HepG2 (cell line): Measurements from ENCODE around the gene SYT7. TPM values are rescaled to one million over a fixed set of nuclear protein-coding genes. Genes with fewer than 3 reads are reported as not detected.

Experiments used
- ATF3 ChIP-seq: sonication (generic); formaldehyde crosslinking; IDR thresholded peaks from 2 replicates; pipeline ENCODE4 v1.4.0; 2020; ENCODE audit warnings: missing genetic modification reagents
- CHCHD3 ChIP-seq: sonication (generic); formaldehyde crosslinking; IDR thresholded peaks from 2 replicates; pipeline ENCODE4 v1.8.0; 2022; ENCODE audit warnings: mild to moderate bottlenecking, missing genetic modification reagents, moderate library complexity
- DR1 ChIP-seq: sonication (generic); formaldehyde crosslinking; IDR thresholded peaks from 2 replicates; pipeline ENCODE4 v1.8.0; 2021; ENCODE audit warnings: mild to moderate bottlenecking, missing genetic modification reagents, inconsistent platforms
- E2F5 ChIP-seq: sonication (generic); formaldehyde crosslinking; conservative IDR thresholded peaks from 2 replicates; pipeline ENCODE4 v1.4.0; 2020; ENCODE audit warnings: missing genetic modification reagents
- ETS1 ChIP-seq: sonication (generic); formaldehyde crosslinking; IDR thresholded peaks from 2 replicates; pipeline ENCODE4 v1.4.0; 2020; ENCODE audit warnings: missing genetic modification reagents
- HDAC1 ChIP-seq: sonication (generic); formaldehyde crosslinking; IDR thresholded peaks from 2 replicates; pipeline ENCODE4 v1.5.1; 2020; ENCODE audit warnings: mild to moderate bottlenecking, missing genetic modification reagents
- PAXIP1 ChIP-seq: sonication (generic); formaldehyde crosslinking; conservative IDR thresholded peaks from 2 replicates; pipeline ENCODE4 v1.4.0; 2020; ENCODE audit warnings: mild to moderate bottlenecking, missing genetic modification reagents, moderate library complexity
- ZBTB33 ChIP-seq: sonication (generic); formaldehyde crosslinking; IDR thresholded peaks from 2 replicates; pipeline ENCODE4 v1.4.0; 2020; ENCODE audit warnings: missing genetic modification reagents
- ZBTB44 ChIP-seq: sonication (generic); formaldehyde crosslinking; IDR thresholded peaks from 2 replicates; pipeline ENCODE4 v1.4.0; 2020; ENCODE audit warnings: missing genetic modification reagents
- ZNF17 ChIP-seq: sonication (generic); formaldehyde crosslinking; IDR thresholded peaks from 2 replicates; pipeline ENCODE4 v1.5.0; 2020; ENCODE audit warnings: mild to moderate bottlenecking, missing genetic modification reagents
- ZNF350 ChIP-seq: sonication (generic); formaldehyde crosslinking; IDR thresholded peaks from 2 replicates; pipeline ENCODE4 v1.4.0; 2020; ENCODE audit warnings: mild to moderate bottlenecking, low read depth, missing genetic modification reagents, borderline replicate concordance
- ZNF383 ChIP-seq: sonication (generic); formaldehyde crosslinking; IDR thresholded peaks from 2 replicates; pipeline ENCODE4 v1.4.0; 2020; ENCODE audit warnings: missing genetic modification reagents, mild to moderate bottlenecking, borderline replicate concordance
- ZNF567 ChIP-seq: sonication (generic); formaldehyde crosslinking; IDR thresholded peaks from 2 replicates; pipeline ENCODE4 v1.8.1; 2023; ENCODE audit warnings: mild to moderate bottlenecking, missing genetic modification reagents, borderline replicate concordance
- polyA plus RNA-seq, 8 experiments: library from polyadenylated mRNA; depleted of rRNA in 3 of 8; stranded (reverse) in 7 of 8; unstranded in 1 of 8; fragments of >200 nt; fragmentation: Illumina TruSeq in 4 of 8; extraction: Trizol in 4 of 8; gene quantifications; 2 replicates each; pipeline versions ENCODE4 v1.2.1 to v1.2.3, GENCODE V29; 2011 to 2016; ENCODE audit warnings: low read depth in 4 of 8, missing spikeins in 1 of 8, mixed read lengths in 1 of 8; ENCODE audit not compliant: insufficient read depth in 1 of 8
- total RNA-seq, 5 experiments: library from RNA; depleted of rRNA; stranded (reverse); fragments of >200 nt; fragmentation: Illumina TruSeq; extraction: Trizol; gene quantifications; 2 replicates each; pipeline ENCODE4 v1.2.3, GENCODE V29; 2016; ENCODE audit warnings: low read depth in 1 of 5
- TF ChIP-seq, protein P1 (sequence below): sonication (generic); formaldehyde crosslinking; IDR thresholded peaks from 2 replicates; pipeline ENCODE4 v1.5.0; 2020; ENCODE audit warnings: mild to moderate bottlenecking, missing genetic modification reagents

Gene SYT7
- total and polyA plus RNA-seq, 2 of the 13 experiments (the other 11 are each of a cell fraction or from before 2014, with no cell fraction given): 1.4 to 4.4 TPM

DNA sequence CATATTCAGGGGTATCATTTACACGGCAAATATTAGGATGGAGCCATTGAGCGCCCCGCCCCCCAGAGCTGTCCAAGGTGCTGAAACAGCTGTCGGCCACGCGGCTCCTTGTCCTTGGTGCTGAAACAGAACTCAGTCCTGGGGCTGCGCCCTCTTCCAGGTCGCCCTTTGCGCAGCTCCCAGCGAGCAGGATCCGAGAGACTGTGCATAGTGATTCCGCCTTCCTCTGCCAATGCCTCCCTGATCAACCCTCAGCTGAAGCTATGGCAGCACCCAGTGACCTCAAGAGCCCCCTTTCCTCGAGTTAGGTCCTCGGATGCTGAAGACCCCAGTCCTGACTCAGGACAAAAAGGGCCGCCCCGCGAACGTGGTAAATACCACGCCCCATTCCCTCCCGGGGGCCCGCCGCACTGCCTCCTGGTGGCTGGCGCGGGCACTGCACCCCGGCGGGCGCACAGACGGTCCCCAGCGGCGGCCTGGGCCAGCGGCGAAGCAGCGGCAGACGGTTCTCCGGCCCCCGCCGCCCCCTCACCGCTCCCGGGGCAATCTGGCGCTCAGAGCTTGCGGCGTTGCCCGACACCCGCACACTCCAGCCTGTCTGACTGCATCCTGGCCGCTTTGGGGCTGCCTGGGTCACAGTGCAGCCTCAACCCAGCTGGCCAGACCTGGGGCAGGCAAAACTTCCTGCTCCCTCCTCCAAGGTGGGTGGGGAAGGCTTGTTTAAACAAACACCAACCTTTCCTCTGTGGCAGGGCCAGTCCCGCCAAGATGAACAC, 13.4 kb downstream of the SYT7 start (continued):
- peak; percentile 100 for TF ChIP-seq ZBTB44 (CRISPR knock-in tag)
- TF ChIP-seq CHCHD3 (CRISPR knock-in tag): peak; percentile 100
- peak; percentile 98 for TF ChIP-seq E2F5
- peak; percentile 83 for TF ChIP-seq PAXIP1 (CRISPR knock-in tag)
- peak; percentile 96 for TF ChIP-seq DR1
- TF ChIP-seq ATF3 (CRISPR knock-in tag): peak; percentile 99
- peak; percentile 100 for TF ChIP-seq ETS1 (CRISPR knock-in tag)
- peak; percentile 92 for TF ChIP-seq ZBTB33 (CRISPR knock-in tag)
- TF ChIP-seq ZNF17: peak; percentile 99
- peak; percentile 100 for TF ChIP-seq ZNF567 (CRISPR knock-in tag)
- peak; percentile 83; the same call in 1 of the 2 replicates for TF ChIP-seq ZNF383 (CRISPR knock-in tag)
- TF ChIP-seq ZNF350: peak; percentile 100
- peak; percentile 99 for TF ChIP-seq HDAC1
- TF ChIP-seq, protein P1, sequence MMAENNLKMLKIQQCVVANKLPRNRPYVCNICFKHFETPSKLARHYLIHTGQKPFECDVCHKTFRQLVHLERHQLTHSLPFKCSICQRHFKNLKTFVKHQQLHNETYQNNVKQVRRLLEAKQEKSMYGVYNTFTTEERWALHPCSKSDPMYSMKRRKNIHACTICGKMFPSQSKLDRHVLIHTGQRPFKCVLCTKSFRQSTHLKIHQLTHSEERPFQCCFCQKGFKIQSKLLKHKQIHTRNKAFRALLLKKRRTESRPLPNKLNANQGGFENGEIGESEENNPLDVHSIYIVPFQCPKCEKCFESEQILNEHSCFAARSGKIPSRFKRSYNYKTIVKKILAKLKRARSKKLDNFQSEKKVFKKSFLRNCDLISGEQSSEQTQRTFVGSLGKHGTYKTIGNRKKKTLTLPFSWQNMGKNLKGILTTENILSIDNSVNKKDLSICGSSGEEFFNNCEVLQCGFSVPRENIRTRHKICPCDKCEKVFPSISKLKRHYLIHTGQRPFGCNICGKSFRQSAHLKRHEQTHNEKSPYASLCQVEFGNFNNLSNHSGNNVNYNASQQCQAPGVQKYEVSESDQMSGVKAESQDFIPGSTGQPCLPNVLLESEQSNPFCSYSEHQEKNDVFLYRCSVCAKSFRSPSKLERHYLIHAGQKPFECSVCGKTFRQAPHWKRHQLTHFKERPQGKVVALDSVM (CRISPR knock-in tag): peak; percentile 87
